ENCODE results near the gene EDIL3. TPM values are rescaled to one million over a fixed set of nuclear protein-coding genes. Genes with fewer than 3 reads are reported as not detected.

The EDIL3 gene
- total and polyA plus RNA-seq, 2 experiments from 2014 or later: 18.2 to 42.4 TPM

DNA sequence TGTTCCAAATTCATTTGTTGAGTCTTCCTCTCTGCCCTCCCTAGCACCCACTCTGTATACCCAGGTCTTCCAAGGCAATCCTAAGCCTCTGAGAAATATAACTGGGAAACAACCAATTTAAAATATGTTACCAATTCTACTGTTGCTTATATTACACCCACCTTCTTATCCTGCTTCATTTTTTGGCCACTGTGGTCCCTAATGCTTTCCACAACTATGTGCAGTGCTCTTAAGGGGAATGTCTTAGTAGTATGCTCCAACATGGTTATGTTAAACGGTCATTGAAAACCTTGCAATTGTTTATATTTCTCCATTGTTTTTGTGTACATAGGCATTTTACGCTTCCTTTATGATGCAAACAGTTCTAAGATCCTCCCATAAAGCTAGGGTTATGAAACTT, 390.9 kb downstream of the EDIL3 start:
- no peaks in the 10 kb centered on the region for H3K36me3 ChIP-seq (replicated peaks; ENCODE audit: insufficient read depth, low read depth)
- no peak overlapping the region for H3K27ac ChIP-seq
- no peaks in the 10 kb centered on the region for H3K4me1 ChIP-seq (ENCODE audit: insufficient read depth)
- no peak overlapping the region for H3K4me2 ChIP-seq
- no peak overlapping the region for H2AFZ ChIP-seq
- H4K20me1 ChIP-seq (ENCODE audit: insufficient read depth, poor library complexity, severe bottlenecking): no peaks in the 10 kb centered on the region
- H3K9me3 ChIP-seq (ENCODE audit: low read depth): no peaks in the 10 kb centered on the region
- no peaks in the 10 kb centered on the region for H3K79me2 ChIP-seq
- H3K9me2 ChIP-seq (replicated peaks; ENCODE audit: insufficient read depth): no peaks in the 10 kb centered on the region
- WGBS (ENCODE audit: low lambda C conversion rate, missing lambda C conversion rate): 77% methylated on average over 2 of the region's 2 CpGs
- TF ChIP-seq, protein P1, sequence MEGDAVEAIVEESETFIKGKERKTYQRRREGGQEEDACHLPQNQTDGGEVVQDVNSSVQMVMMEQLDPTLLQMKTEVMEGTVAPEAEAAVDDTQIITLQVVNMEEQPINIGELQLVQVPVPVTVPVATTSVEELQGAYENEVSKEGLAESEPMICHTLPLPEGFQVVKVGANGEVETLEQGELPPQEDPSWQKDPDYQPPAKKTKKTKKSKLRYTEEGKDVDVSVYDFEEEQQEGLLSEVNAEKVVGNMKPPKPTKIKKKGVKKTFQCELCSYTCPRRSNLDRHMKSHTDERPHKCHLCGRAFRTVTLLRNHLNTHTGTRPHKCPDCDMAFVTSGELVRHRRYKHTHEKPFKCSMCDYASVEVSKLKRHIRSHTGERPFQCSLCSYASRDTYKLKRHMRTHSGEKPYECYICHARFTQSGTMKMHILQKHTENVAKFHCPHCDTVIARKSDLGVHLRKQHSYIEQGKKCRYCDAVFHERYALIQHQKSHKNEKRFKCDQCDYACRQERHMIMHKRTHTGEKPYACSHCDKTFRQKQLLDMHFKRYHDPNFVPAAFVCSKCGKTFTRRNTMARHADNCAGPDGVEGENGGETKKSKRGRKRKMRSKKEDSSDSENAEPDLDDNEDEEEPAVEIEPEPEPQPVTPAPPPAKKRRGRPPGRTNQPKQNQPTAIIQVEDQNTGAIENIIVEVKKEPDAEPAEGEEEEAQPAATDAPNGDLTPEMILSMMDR (IDR thresholded peaks at IDR 0.05; ENCODE audit: poor library complexity): no peak
- TF ChIP-seq EZH2phosphoT487 (IDR thresholded peaks at IDR 0.05; ENCODE audit: low read depth, severe bottlenecking, unreplicated experiment) (no peak), EZH2 (IDR thresholded peaks at IDR 0.05; ENCODE audit: borderline replicate concordance) (no peak)
- DNase-seq (ENCODE audit: low spot score): no peak
- no peaks in the 10 kb centered on the region for H3K27me3 ChIP-seq
- no peak overlapping the region for H3K4me3 ChIP-seq

DNA sequence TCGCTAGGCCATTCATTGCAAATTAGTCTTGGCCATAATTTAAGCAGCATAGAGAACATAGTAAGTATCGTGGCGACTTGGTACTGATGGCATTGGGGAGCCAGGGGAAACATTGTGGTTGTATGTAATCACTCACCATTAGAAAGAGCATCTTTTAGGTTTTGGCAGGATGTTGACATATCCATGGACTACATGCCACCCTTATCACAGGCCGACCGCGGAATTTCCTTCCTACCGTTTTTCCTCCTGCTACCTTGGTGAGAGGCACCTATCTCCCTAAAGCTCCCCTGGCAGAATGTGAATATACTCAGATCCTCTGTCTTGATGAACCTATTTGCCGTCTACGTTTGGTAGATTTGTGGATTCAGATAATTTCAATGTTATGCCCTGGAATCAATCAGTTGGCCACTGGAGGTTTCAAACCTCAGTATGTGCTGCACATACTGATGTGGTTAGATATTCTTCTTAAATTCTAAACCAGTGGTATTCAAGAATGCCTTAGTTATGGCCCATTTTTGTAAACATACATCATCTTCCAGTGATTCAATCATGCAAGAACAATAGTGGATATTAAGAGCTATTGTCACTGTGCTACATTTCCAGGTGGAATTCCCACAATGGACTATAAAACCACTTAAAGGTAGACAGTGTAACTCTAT, 393.0 kb downstream of the EDIL3 start:
- Histone ChIP-seq H3K27ac (no peak overlapping the region), H3K27me3 (no peaks in the 10 kb centered on the region), H3K79me2 (no peaks in the 10 kb centered on the region), H3K4me3 (no peak overlapping the region), H2AFZ (no peak overlapping the region), H3K9me2 (replicated peaks; ENCODE audit: insufficient read depth) (no peaks in the 10 kb centered on the region), H3K4me2 (no peak overlapping the region), H3K36me3 (replicated peaks; ENCODE audit: insufficient read depth, low read depth) (no peaks in the 10 kb centered on the region), H3K4me1 (ENCODE audit: insufficient read depth) (no peaks in the 10 kb centered on the region), H3K9me3 (ENCODE audit: low read depth) (no peaks in the 10 kb centered on the region), H4K20me1 (ENCODE audit: insufficient read depth, poor library complexity, severe bottlenecking) (no peaks in the 10 kb centered on the region)
- TF ChIP-seq, protein P1 (IDR thresholded peaks at IDR 0.05; ENCODE audit: poor library complexity): no peak
- no peak for DNase-seq (ENCODE audit: low spot score)
- 94% methylated on average over 9 of the region's 9 CpGs for WGBS (ENCODE audit: low lambda C conversion rate, missing lambda C conversion rate)

DNA sequence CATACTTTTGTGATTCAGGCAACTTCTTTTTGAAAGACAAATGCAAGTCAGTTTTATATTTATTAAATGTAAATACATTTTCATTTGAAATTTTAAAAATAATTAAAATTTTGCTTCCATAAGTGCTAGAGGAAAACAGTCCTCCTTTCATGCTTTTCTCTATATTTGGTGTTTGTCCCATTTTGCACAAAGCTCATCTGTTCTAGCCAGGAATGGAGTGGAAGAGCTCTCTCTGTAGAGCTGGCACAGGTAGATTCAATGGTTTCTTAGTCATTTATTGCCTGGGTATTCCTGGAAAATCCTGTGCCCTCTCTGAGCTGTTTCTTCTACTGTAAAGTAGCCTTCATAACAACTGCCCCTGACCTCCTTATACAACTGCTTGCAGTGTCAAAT, 396.4 kb downstream of the EDIL3 start:
- Histone ChIP-seq H3K27me3 (no peaks in the 10 kb centered on the region), H3K4me3 (no peak overlapping the region), H3K4me1 (ENCODE audit: insufficient read depth) (no peaks in the 10 kb centered on the region), H3K4me2 (no peak overlapping the region), H3K9me2 (replicated peaks; ENCODE audit: insufficient read depth) (no peaks in the 10 kb centered on the region), H3K79me2 (no peaks in the 10 kb centered on the region), H3K27ac (no peak overlapping the region), H2AFZ (no peak overlapping the region), H4K20me1 (ENCODE audit: insufficient read depth, poor library complexity, severe bottlenecking) (no peaks in the 10 kb centered on the region), H3K9me3 (ENCODE audit: low read depth) (no peaks in the 10 kb centered on the region), H3K36me3 (replicated peaks; ENCODE audit: insufficient read depth, low read depth) (no peaks in the 10 kb centered on the region)
- no peak for DNase-seq (ENCODE audit: low spot score)
- TF ChIP-seq EZH2 (IDR thresholded peaks at IDR 0.05; ENCODE audit: borderline replicate concordance): no peak
- TF ChIP-seq, protein P1 (IDR thresholded peaks at IDR 0.05; ENCODE audit: poor library complexity): no peak

All from hepatocyte (in vitro differentiated cells).